ENCODE measurements around the gene TGFBI.
A peak's percentile ranks its signal among the peaks of the same experiment; 100 is the strongest.

Gene TGFBI

DNA sequence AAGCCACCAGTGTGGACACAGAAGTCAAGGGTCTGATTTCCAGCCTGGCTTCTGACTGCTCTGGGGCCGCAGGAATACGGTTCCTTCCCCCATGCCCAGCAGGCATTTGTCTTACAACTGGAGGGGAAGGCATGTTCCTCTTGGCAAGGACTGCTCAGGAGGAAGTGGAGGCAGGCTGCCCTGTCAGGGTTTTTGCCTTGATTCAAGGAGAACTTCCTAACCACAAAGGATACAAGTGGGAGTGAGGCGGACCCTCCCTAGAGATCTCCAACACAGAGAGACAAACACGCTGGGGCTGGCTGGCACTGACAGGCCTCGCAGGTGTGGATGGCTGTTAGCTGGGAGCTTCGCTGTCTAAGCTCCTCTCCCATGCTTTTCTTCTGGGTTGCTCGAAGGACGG lies 19.1 kb downstream of the TGFBI start:
- no peak for DNase-seq (ENCODE audit: low read depth)

DNA sequence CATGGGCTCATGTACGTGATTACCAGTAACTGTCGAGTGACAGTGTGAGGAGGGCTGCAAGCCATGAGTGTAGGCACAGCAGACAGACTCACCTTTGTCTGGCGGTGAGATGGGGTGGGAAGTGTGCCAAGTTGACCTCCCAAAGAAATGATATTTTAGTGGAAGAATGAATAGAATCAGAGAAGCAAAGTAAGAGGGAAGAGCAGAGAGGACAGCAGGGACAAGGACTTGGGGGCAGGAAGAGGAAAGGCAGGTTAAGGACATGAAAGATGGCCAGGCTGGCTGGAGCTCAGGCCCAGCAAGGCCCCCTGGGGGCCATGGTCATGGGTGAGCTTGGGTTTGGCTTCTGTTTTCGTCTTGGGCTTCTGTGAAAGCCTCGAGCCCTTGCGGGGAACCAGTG lies 20.2 kb downstream of the TGFBI start:
- no peak for DNase-seq (ENCODE audit: low read depth)

DNA sequence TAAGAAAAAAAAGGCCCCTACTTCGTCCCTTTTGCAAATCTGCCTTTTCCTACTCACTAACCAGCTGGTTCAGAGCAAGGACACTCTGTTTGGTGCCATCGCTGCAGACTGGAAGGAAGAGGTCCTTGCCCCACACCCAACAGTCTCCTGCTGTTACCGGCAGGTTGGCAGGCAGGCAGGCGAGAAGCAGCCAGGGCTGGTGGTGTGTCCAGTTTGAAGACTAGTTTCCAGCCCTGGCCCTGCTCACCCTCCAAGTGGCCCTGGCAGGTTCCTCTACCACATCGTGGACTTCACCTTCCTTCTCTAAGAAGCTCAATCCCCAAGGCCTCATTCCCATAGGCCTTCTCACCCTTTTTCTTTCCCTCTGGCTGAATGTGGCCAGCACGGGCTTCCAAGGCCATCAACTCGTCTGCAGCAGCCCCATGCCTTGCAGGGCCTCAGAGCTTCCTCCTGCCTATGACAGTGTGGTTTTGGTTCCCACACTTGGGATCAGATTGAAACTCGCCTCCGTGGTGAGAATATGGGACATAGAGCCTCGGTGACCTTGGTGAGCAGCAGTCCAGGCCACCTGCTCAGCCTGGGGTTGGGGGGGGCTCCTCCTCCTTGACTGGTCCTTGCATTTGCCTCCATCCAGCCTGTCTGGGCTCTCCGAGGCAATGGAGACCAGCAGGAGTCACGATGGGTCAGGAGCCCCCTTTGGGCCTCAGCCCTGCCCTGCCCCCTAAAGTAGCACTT lies 22.9 kb downstream of the TGFBI start:
- DNase-seq (ENCODE audit: low read depth) = no peak

DNA sequence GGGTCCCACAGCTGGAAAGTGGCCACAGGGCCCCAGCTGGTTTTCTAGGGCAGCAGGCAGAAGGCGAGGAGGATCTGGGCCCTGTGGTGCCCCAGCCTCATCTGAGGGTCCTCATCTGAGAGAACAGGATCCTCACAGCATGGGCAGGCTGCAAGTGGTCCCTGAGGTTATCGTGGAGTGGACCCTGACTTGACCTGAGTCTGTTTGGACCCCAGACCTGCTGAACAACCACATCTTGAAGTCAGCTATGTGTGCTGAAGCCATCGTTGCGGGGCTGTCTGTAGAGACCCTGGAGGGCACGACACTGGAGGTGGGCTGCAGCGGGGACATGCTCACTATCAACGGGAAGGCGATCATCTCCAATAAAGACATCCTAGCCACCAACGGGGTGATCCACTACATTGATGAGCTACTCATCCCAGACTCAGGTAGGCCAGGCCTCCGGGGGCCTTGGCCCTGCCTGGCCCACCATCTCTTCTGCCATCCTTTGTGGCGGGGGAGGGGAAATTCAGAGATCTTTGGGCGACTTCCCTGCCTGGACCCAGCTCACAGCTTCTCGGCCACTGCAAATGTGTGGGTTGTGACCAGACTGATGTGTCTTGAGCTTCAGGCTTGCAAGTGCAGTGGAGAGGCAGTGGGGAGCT lies 24.0 kb downstream of the TGFBI start:
- no peak for DNase-seq (ENCODE audit: low read depth)

DNA sequence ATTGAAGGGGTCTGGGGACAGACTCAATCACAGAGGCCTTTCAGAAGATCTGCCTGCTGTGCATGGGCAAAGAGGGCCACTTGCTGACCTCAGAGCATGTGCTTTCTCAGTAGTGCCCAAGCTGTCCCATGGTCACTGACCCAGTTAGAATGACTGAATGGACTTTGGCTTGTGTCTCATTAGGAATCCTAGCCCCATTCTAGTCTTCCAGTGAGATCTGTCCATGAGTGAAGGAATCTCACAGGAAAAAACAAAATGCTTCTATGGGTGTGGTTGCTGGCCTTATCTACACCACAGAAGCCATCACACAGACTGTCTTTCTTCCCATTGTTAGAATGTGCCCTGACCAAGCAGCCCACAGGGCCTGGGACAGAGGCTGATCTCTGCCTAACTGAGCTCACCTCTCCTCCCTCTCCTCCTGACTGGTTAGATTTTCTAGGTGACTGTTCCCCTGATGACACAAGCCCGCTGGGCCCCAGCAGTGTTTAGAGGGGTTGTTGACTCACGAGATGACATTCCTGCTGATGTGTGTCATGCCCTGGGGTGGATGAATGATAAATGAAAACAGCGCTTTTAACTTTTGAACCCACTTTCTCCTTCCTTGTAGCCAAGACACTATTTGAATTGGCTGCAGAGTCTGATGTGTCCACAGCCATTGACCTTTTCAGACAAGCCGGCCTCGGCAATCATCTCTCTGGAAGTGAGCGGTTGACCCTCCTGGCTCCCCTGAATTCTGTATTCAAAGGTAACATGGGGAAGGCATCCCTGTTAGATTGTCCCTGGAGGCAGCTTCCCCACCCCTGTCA lies 24.8 kb downstream of the TGFBI start:
- peak; percentile 94 for DNase-seq (ENCODE audit: low read depth)

DNA sequence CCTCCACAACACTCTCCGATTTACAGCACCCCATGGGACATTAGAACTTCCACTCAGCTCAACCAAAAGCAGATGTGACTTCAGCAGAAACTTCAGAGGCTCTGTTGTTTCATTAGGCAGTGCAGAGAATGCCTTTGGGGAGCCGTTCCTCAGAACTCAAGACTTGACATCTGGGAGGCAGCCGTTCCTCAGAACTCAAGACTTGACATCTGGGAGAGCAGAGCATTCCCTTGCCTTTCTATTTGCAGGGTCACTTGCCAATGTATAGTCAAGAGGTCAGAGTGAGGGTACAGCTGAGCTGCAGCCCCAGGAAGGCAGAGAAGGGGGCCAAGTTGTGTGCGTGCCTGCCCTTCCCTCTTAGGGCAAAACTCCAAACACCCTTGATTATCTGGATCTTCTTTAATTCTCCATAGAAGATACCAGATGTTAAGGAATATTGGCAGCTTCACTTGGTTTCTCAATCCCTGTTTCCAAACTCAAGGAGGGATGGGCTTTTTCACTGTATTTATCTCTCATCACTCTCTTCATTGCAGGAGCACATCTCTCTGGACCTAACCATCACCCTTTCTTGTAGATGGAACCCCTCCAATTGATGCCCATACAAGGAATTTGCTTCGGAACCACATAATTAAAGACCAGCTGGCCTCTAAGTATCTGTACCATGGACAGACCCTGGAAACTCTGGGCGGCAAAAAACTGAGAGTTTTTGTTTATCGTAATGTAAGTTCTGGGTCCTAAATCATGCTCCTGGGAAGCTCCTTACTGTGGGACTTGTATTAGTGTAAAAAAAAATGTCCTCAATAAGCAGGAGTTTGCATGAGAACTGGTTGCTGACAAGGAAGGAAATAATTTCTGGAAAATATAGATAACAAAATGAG lies 25.6 kb downstream of the TGFBI start:
- DNase-seq (ENCODE audit: low read depth) = no peak

DNA sequence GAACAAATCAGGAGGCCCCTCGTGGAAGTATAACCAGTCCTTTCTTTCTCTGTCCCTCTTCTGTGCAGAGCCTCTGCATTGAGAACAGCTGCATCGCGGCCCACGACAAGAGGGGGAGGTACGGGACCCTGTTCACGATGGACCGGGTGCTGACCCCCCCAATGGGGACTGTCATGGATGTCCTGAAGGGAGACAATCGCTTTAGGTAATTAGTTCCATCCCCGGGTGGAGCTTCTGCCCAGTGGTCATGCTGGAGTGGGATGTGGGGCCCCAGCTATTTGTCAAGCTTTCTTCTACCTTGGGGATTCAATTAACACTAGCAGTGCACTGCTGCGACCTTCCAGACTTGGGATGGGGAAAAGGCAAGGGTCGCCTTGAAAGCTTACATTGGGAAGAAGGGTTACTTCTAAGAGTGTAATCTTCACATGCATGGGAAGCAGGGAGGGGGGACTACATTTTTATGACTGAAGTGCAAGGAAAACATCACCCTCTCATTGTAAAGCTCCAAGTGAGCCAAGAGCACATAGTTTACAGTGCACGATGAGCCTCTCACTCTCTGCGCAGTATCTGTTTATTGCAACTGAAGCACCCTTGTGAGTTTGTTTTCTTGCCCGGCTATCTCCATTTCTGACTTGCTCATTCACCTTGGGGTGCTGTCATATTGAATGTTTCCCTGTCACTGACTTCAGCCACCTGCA lies 27.0 kb downstream of the TGFBI start:
- no peak for DNase-seq (ENCODE audit: low read depth)

DNA sequence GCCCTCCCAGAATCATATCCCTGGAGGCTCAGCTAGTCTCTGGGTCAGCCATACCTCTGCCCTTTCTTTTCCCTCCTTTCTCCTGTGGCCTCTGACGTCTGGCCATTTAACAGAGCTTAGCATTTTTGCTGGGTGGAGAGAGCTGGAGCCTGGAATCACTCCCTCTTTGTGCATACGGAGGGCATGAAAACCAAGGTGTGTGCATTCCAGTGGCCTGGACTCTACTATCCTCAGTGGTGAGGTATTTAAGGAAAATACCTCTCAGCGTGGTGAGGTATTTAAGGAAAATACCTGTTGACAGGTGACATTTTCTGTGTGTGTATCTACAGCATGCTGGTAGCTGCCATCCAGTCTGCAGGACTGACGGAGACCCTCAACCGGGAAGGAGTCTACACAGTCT lies 27.5 kb downstream of the TGFBI start:
- DNase-seq (ENCODE audit: low read depth) = no peak

DNA sequence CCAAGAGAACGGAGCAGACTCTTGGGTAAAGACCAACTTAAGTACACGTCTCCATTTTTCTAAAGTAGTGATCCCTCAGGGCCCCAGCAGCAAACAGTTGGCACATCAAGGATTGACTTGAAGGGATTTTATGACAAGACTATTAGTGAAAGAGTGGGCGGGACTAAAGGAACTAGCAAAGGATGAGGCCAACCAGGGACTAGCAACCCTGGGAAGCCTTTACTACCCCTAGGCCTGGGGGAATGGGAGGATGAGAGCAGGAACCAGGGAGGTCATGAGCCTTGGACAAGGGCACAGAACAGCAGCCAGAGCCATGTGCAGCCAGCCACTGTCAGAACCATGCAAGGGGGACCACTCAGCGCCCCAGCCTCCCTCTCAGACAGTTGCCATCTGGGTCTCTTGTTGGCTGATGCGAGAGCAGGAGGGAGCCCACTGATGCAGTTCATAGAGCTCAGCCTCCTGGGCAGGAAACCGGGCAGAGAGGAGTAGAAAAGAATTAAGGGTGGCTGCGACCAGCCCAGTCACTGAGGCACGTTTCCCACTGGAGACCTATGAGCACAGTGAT lies 28.1 kb downstream of the TGFBI start:
- DNase-seq (ENCODE audit: low read depth) = no peak

DNA sequence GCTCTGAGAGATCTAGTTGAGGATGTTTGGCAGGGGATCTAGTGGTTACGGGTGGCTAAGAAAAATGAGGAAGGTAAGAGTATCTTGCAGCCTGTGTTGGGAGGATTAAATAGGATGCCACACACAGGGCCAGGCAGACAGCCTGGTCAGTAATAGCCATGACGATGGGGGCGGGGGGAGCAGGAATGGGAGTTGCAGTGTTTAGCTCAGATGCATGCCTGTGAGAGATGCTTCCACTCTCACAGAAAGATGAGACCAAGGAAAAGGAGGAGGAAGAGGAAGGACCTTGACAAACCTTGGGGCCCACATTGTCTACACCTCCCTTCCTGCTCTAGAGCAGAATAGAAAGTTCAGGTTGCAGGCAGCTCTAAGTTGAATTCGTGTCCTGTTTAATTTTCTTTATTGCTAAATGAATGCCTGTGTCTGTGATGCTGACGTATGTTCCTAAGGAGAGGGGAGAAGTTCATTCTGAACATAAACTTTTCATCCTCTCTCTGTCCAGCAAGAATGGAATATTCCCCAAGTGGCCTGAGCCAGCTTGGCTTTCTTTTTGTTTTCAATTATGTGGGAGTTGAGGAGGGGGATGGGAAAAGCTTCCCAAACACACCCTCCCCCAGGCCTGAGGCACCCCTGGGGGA lies 28.7 kb downstream of the TGFBI start:
- DNase-seq (ENCODE audit: low read depth) = no peak

DNA sequence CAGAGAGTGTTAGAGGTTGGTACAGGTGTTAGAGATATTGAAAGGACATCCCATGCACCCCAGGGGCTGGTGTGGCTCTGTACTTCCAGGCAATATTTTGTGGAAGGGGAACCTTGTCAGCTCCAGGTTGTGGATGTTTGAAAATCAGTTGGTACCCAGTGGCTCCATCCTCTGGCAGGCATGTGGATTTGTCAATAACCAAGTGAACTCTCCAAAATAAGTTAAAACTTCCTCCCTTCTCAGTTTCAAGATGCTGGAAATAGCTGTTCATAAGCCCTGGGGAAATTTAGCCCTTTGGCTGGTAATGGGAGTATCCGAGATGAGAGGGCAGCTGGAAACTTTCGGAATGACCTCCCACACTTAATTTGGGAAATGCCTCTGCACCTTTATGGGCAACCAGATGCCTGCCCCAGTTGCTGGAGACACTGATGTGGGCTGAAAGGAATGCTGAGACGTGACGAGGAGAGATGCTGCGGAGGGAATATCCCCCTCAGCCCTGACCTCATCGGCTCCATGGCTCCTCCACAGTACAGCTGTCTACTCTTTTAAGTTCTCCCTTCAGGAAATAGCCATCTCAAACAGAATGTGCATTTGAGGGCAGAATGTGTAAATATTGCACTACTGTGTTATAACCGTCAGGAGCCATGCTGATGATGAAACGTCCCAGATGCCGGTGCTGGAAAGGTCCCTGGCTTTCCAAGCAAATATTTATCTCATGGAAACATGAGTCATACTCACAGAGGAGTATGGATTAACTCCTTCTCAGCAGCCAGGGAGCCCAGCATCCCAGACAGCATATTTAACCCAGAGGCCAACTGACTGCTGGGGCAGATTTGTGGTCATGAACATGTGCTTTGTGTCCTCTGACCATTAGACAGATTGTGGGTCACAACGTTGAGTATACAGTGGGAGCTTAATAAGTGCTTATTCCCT lies 29.5 kb downstream of the TGFBI start:
- peak; percentile 99 for DNase-seq (ENCODE audit: low read depth)

DNA sequence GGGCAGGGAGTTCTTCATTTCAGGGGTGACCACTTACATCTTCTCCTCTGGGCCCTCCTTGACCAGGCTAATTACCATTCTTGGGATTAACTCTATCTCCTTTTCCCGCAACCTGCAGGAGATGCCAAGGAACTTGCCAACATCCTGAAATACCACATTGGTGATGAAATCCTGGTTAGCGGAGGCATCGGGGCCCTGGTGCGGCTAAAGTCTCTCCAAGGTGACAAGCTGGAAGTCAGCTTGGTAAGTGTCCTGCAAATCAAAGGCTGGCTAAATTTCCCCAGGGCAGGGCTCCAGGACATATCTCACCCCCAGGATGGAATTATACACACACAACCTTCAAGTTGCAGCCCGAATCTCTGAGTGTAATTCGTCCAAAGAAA lies 30.2 kb downstream of the TGFBI start:
- no peak for DNase-seq (ENCODE audit: low read depth)

DNA sequence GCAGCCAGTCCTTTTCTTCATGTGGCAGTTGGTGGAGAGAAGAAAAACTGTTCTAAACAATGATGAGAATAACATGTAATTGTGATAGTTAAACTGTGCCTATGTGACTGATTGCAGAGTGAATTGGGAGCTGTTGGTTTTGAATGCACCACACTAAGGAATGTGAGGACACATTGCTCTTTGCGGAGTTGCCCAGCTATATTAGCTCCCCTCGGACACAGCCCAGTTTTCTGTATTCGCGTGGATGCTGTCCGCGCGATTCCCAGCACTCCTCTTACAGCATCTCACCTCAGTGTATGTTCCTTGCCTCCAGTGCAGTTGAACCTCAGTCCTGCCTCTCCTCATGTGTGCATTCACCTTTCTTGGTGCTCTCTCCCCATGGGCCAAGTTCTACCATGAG lies 32.2 kb downstream of the TGFBI start:
- no peak for DNase-seq (ENCODE audit: low read depth)

DNA sequence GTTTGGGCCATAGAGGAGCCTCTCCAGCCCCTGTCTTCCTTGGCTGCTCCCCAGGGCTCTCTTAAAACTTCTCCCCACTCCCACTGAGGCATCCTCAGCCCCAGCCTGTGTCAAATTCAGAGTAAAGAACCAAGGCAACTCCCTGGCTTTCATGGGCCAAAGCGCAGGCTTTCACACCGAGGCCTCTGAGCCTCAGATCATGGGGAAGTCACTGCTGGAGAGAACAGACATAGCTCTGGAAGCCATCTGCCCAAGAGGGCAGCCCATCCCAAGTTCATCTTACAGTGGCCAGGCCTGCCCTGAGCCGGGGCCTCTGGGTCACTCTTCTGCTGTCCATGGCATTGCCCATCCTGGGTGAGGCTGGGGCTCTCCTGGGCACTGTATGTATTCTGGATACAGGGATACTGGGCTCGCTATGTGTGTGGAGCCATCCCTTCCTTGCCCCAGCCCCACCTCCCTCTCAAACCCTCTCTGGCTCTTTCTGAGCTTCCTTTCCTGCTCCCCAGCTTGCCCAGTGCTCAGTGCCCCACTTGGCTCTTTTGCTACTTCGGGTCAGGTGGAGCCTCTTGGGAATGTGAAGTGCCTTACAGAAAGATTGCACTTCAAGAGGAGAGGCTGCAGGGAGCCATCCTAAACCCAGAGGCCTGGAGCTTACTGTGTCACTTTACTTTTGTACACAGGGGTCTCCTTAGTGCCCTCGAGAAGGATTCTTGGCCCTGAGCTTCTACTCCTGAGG lies 33.0 kb downstream of the TGFBI start:
- no peak for DNase-seq (ENCODE audit: low read depth)

DNA sequence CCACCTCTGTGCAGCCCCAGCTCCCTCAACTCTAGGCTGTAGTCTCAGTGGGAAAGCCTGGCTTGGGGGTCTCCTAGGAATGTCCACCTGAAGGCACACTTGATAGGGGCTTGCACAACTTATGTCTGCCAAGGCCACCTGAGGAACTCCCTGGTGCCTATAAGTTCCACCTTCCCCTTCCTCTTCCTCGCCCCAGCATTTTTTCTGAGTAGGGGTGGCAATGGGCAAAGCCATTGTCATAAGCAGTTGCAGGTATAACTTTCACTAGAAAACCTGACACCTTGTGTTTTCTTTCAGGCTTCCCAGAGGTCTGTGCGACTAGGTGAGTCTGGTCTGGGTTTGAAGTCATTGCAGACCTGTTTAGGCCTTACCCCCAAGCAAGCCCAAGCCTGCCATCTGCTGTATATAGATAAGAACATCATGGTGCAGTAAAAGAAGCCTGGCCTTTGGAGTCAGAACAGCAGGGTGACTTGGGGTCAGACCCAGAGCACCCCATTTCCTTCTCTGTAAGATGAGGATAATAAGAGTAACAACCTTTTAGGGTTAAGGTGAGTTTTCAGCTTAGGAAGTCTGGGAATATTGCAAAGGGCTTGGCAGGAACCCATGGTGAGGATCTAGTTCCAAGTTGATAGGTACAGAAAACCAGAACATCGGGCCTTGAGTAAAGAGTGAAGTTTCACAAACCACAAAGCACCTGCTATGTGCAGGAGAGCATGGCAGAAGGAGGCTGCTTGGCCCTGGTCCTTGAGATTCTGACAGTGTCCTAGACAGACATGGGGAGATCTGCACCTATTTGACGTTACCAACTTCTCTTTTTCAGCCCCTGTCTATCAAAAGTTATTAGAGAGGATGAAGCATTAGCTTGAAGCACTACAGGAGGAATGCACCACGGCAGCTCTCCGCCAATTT lies 33.8 kb downstream of the TGFBI start:
- DNase-seq (ENCODE audit: low read depth) = no peak

DNA sequence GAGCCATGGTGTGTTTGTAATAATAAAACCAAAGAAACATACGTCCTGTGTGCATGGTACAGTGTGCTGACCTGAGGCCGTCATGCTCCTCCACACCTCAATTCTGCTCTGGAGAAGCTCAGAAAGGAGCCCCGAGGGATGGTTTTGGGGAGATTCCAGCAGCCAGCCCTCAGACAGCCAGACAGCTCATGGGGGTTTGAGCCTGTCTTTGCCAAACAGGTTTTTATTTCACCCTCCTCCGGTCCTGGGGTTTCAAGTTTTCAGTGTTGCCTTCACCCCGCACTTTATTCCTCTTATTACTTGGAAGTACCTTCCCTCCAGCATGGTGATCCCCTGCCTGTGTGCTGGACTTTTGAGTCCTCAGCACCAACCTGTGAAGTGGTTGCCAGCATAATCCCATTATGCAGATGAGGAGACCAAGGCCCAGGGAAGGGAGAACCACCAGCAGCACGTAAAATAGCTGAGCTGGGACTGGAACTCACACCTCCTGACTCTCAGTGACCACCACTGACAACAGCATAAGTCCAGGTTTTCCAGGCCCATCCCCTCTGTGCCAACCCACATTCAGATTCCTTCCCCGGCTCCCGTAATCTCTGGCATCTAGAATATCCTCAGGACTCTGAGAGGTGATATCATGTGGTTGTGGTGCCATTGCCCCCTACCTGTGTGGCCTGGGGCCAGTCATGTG lies 35.1 kb downstream of the TGFBI start:
- DNase-seq (ENCODE audit: low read depth) = no peak

DNA sequence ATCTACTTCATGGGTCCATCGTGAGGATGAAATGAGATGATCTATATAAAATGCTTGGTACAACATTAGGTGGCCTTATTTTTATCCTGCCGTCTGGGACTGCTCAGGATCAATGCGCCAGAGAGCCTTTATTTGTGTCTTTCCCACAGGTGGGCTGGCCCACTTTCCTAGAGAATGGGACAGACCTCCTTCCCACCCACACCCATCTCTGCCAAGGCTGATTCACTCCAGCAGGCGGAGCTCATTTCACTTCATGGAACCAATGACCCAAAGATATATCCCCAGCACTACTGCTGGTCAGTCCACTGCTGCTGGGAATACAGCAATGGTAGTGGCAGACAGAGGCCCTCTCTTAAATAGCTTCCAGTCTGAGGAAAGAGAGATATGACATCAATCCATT lies 35.7 kb downstream of the TGFBI start:
- no peak for DNase-seq (ENCODE audit: low read depth)
